Gastrocnemius medialis (tissue), 4 donors: ENCODE data around the gene AKR1C2.
"Not testable (repeated sequence)": the region's sequence is repeated elsewhere in the genome, so short reads cannot be mapped to it uniquely, and the experiment has no call there.

ENCODE experiments used
- CTCF ChIP-seq, 5 experiments: fragments of 450-650 bp in 3 of 5; fragments of 200-600 bp in 2 of 5; sonication (generic) in 2 of 5; IDR thresholded peaks in 4 of 5; conservative IDR thresholded peaks in 1 of 5; 1 replicate in 4 of 5; 2 replicates in 1 of 5; pipeline ENCODE4 v1.5.1; 2016 to 2019; ENCODE audit warnings: antibody characterized with exemption in 5 of 5, mild to moderate bottlenecking in 3 of 5, moderate library complexity in 3 of 5
- POLR2A ChIP-seq, 2 donors: fragments of 450-650 bp; IDR thresholded peaks; one replicate each; pipeline ENCODE4 v1.6.1; 2017; ENCODE audit warnings: antibody characterized with exemption in 2 of 2, mild to moderate bottlenecking in 2 of 2, moderate library complexity in 2 of 2

DNA sequence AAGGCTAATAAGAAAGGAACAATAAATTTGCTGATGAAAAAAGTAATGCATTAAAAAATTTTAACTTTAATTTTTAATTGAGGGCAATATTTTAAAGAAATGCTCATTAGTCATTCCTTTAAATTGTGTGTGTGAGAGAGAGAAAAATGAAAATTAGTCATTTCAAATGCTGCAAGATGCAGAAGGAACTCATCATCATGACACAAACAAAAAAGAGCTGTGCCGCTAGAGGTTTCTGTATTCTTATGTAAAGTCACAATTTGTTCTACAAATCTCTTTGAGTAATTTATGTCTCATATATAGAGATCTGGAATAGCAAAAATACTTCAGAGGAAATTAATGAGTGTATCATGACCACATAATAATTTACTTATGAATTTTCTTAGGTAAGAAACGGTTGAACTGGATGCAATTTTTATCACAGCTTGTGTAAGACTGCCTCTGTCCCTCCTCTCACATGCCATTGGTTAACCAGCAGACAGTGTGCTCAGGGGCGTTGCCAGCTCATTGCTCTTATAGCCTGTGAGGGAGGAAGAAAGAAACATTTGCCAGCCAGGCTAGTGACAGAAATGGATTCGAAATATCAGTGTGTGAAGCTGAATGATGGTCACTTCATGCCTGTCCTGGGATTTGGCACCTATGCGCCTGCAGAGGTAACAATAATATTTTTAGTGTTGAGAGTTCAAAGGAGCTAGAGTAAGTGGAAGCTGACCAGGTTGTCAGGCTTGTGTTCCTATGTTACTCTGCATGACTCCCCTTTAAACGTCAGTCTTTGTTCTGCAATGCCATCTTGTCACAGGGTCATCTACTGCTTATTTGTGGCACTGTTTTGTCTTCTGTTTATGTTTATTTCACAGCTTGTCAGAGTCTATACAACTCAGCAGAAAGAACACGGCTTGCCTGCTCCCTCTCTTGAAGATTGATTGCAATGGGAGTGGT, 40.5 kb downstream of the AKR1C2 start, which contains the start of gene AKR1C1:
- TF ChIP-seq CTCF (IDR thresholded peaks at IDR 0.05 in 4 of 5, conservative IDR thresholded peaks at IDR 0.05 in 1 of 5), result not testable (repeated sequence)
- TF ChIP-seq POLR2A (IDR thresholded peaks at IDR 0.05), result peak; percentile 17 to 45
